Measurements from ENCODE around the gene HRK.

GRCh38 chr12:116926283-116927243, 45.3 kb upstream of the HRK start:
- TF ChIP-seq CTCF (IDR thresholded peaks at IDR 0.05; ENCODE audit: control extremely low read depth in 1 of 3, insufficient read depth in 1 of 3, low read depth in 1 of 3, low read length in 3 of 3) (no peak), ATF3 (IDR thresholded peaks at IDR 0.05; ENCODE audit: insufficient read depth, low read depth, low read length) (no peak), TBP (IDR thresholded peaks at IDR 0.05; ENCODE audit: low read depth, low read length) (no peak), CBX5 (IDR thresholded peaks at IDR 0.05; ENCODE audit: low read depth, low read length) (no peak), EGR1 (IDR thresholded peaks at IDR 0.05; ENCODE audit: borderline replicate concordance, low read depth, low read length) (no peak)
